ENCODE measurements around the gene ARHGEF7.

ARHGEF7 gene

GRCh38 chr13:111216166-111216960 is 101.3 kb downstream of the ARHGEF7 start:
- DNase-seq: peak in 9 of 56 donors; percentile 20 to 50 (median 41)

GRCh38 chr13:111217641-111218040 is 102.5 kb downstream of the ARHGEF7 start:
- no peak for DNase-seq

GRCh38 chr13:111219280-111219679 is 104.2 kb downstream of the ARHGEF7 start:
- DNase-seq: peak in 6 of 56 donors; percentile 29 to 62 (median 43)

GRCh38 chr13:111219950-111220349 is 104.8 kb downstream of the ARHGEF7 start:
- DNase-seq: no peak

- no peak for DNase-seq
Observed at GRCh38 chr13:111225166-111225565, 110.1 kb downstream of the ARHGEF7 start.

- no peak for DNase-seq
Observed at GRCh38 chr13:111225810-111226546, 110.9 kb downstream of the ARHGEF7 start.

- no peak for DNase-seq
Observed at GRCh38 chr13:111227405-111227804, 112.3 kb downstream of the ARHGEF7 start.

GRCh38 chr13:111228262-111229144 is 113.4 kb downstream of the ARHGEF7 start:
- no peak for DNase-seq

- DNase-seq: no peak
Observed at GRCh38 chr13:111230385-111230930, 115.3 kb downstream of the ARHGEF7 start.

GRCh38 chr13:111232191-111232590 is 117.1 kb downstream of the ARHGEF7 start:
- no peak for DNase-seq

GRCh38 chr13:111233080-111233479 is 118.0 kb downstream of the ARHGEF7 start:
- no peak for DNase-seq

GRCh38 chr13:111239764-111240670 is 124.9 kb downstream of the ARHGEF7 start:
- DNase-seq: no peak

- DNase-seq: peak in 54 of 56 donors; percentile 26 to 97 (median 81)
Observed at GRCh38 chr13:111241006-111241755, 126.1 kb downstream of the ARHGEF7 start.

- no peak for DNase-seq
Observed at GRCh38 chr13:111241862-111242261, 126.8 kb downstream of the ARHGEF7 start.

- no peak for DNase-seq
Observed at GRCh38 chr13:111242585-111242984, 127.5 kb downstream of the ARHGEF7 start.

GRCh38 chr13:111243981-111244380 is 128.9 kb downstream of the ARHGEF7 start:
- no peak for DNase-seq

GRCh38 chr13:111245576-111246384 is 130.7 kb downstream of the ARHGEF7 start:
- no peak for DNase-seq

- DNase-seq: no peak
Observed at GRCh38 chr13:111247552-111247951, 132.4 kb downstream of the ARHGEF7 start.

Measured in amygdala (tissue), 56 donors.